ENCODE measurements around the gene UBE2S.
"Not testable (repeated sequence)": the region's sequence is repeated elsewhere in the genome, so short reads cannot be mapped to it uniquely, and the experiment has no call there.

The UBE2S gene

GRCh38 chr19:55407550-55407799 is at the start of gene UBE2S:
TSS of gene UBE2S (minus strand) at chr19:55407788. CDS start at chr19:55407589, 199 bp downstream.
- not testable (repeated sequence) for ATAC-seq (replicated peaks; ENCODE audit: extremely low read depth, poor library complexity, severe bottlenecking)
- H3K36me3 Mint-ChIP-seq (ENCODE audit: insufficient read depth) = peaks cover 38% of the 10 kb centered on the region

GRCh38 chr19:55456347-55456746 is 48.8 kb upstream of the UBE2S start:
- H3K36me3 Mint-ChIP-seq (ENCODE audit: insufficient read depth) = peaks cover 5% of the 10 kb centered on the region
- H3K9me3 Mint-ChIP-seq = no peaks in the 10 kb centered on the region
- H3K4me1 Mint-ChIP-seq = peaks cover 23% of the 10 kb centered on the region
- ATAC-seq (replicated peaks; ENCODE audit: extremely low read depth, poor library complexity, severe bottlenecking) = no peak
- peaks cover 25% of the 10 kb centered on the region for H3K27me3 Mint-ChIP-seq
- H3K4me3 Mint-ChIP-seq = no peak overlapping the region
- no peak for DNase-seq (ENCODE audit: low spot score in 2 of 2)
- no peak overlapping the region for H3K27ac Mint-ChIP-seq (ENCODE audit: low read depth)

More at GRCh38 chr19:55407550-55407799, at the start of gene UBE2S:
- not testable (repeated sequence) for H3K27me3 Mint-ChIP-seq; DNase-seq (ENCODE audit: low spot score in 2 of 2); H3K9me3 Mint-ChIP-seq
- H3K27ac Mint-ChIP-seq (ENCODE audit: low read depth) = peak within 1 kb of the TSS; percentile 96
- peaks cover 26% of the 10 kb centered on the region for H3K4me1 Mint-ChIP-seq
- peak within 1 kb of the TSS; percentile 82 for H3K4me3 Mint-ChIP-seq

DNA sequence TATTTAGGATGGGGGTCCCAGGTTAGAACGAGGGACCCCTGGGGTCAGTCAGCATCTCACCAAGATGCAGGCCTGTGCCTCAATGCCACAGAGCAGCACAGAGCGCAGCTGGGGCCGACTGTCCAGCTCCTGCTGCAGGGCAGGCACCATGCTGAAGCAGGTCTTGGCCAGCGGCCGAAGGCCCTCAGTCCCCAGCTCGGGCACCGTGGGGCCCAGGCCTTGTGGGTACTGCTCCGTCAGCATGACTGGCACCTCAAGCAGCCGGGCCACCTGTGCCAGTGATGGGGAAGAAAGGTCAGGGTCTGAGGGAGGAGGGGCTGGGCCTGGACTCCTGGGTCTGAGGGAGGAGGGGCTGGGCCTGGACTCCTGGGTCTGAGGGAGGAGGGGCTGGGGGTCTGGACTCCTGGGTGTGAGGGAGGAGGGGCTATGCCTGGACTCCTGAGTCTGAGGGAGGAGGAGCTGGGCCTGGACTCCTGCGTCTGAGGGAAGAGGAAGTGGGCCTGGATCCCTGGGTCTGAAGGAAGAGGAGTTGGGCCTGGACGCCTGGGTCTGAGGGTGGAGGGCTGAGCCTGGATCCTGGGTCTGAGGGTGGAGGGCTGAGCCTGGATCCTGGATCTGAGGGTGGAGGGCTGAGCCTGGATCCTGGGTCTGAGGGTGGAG is 48.1 kb upstream of the UBE2S start:
- Mint-ChIP-seq H3K27ac (ENCODE audit: low read depth) (no peak overlapping the region), H3K27me3 (peaks cover 25% of the 10 kb centered on the region), H3K4me1 (peaks cover 21% of the 10 kb centered on the region), H3K4me3 (no peak overlapping the region), H3K36me3 (ENCODE audit: insufficient read depth) (peaks cover 6% of the 10 kb centered on the region), H3K9me3 (no peaks in the 10 kb centered on the region)
- no peak for DNase-seq (ENCODE audit: low spot score in 2 of 2)
- ATAC-seq (replicated peaks; ENCODE audit: extremely low read depth, poor library complexity, severe bottlenecking) = no peak

DNA sequence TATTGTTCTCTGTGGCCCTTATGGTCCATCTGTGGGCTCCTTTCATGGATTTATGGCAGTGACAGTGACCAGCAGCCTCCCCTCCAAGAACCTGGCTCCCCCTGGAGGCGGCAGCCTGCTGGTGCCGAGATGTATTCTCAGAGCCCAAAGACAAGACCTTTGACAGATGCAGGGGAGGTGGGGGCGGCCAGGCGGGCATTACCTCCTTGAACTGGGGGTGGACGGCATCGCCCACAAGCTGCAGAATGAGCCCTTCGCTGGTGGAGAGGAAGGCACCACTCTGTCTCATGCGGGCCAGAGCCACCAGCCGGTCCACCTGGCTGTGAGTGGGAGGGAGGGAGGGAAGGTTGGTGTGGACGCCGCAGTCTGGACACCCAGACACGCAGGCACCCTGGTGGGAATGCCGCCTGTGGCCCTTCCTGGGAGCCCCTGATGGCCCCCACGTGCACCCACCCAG is 47.2 kb upstream of the UBE2S start:
- H3K4me3 Mint-ChIP-seq = no peak overlapping the region
- DNase-seq (ENCODE audit: low spot score in 2 of 2) (no peak), ATAC-seq (replicated peaks; ENCODE audit: extremely low read depth, poor library complexity, severe bottlenecking) (no peak)
- no peak overlapping the region for H3K27ac Mint-ChIP-seq (ENCODE audit: low read depth)
- peaks cover 5% of the 10 kb centered on the region for H3K36me3 Mint-ChIP-seq (ENCODE audit: insufficient read depth)
- peaks cover 17% of the 10 kb centered on the region for H3K4me1 Mint-ChIP-seq
- H3K27me3 Mint-ChIP-seq = peaks cover 25% of the 10 kb centered on the region
- no peaks in the 10 kb centered on the region for H3K9me3 Mint-ChIP-seq

GRCh38 chr19:55453511-55454260 is 46.1 kb upstream of the UBE2S start:
- Mint-ChIP-seq H3K36me3 (ENCODE audit: insufficient read depth) (peaks cover 5% of the 10 kb centered on the region), H3K4me1 (peaks cover 17% of the 10 kb centered on the region), H3K27me3 (peaks cover 25% of the 10 kb centered on the region), H3K27ac (ENCODE audit: low read depth) (no peak overlapping the region), H3K4me3 (peak overlapping the region; percentile 25), H3K9me3 (no peaks in the 10 kb centered on the region)
- DNase-seq (ENCODE audit: low spot score in 2 of 2) = no peak
- ATAC-seq (replicated peaks; ENCODE audit: extremely low read depth, poor library complexity, severe bottlenecking) = no peak

- no peak for DNase-seq (ENCODE audit: low spot score in 2 of 2)
- no peak for ATAC-seq (replicated peaks; ENCODE audit: extremely low read depth, poor library complexity, severe bottlenecking)
- Mint-ChIP-seq H3K4me3 (peak overlapping the region; percentile 25), H3K4me1 (peaks cover 17% of the 10 kb centered on the region), H3K36me3 (ENCODE audit: insufficient read depth) (peaks cover 5% of the 10 kb centered on the region), H3K27me3 (peaks cover 25% of the 10 kb centered on the region), H3K9me3 (no peaks in the 10 kb centered on the region), H3K27ac (ENCODE audit: low read depth) (no peak overlapping the region)
Observed at GRCh38 chr19:55452749-55453346, 45.3 kb upstream of the UBE2S start.

DNA sequence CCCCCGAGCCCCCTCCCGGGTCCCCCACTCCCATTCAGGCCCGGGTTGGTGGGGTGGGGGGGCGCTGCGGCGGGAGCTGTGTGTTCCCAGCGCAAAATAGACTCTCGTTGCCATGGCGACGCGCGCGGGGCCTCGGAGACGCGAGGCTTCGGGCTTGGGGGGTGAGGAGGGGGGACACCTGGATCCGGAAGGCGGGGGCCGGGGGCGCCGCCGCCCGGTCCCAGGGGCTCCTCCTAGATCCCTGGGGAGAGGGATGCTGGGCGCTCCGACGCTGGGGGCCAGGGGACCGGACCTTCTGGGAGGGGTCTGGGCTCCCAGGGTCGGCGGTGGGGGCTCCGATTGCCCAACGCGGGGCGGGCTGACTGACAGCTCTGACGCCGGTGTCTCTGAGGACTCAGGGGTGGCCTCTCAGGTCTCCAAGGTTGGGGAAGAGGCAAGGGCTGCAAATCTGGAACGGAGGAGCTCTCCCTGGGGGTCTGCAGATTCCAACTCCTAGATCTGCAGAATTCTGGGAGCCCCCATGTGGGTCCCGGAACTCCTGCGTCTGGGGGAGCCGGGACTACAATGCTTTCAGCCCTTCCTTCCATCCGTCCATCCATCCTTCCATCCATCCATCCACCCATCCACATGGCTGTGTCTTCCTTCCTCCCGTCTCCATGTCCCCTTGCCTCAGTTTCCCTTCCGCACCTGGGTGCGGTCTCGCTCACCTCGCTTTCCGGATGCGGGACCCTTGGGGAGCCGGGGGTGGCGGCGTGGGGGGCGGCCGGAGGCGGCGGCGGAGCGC is 44.6 kb upstream of the UBE2S start:
- DNase-seq (ENCODE audit: low spot score in 2 of 2) (no peak), ATAC-seq (replicated peaks; ENCODE audit: extremely low read depth, poor library complexity, severe bottlenecking) (peak; percentile 16)
- peaks cover 5% of the 10 kb centered on the region for H3K36me3 Mint-ChIP-seq (ENCODE audit: insufficient read depth)
- peak overlapping the region; percentile 35 for H3K4me3 Mint-ChIP-seq
- H3K27me3 Mint-ChIP-seq = peaks cover 25% of the 10 kb centered on the region
- H3K27ac Mint-ChIP-seq (ENCODE audit: low read depth) = no peak overlapping the region
- H3K4me1 Mint-ChIP-seq = peaks cover 17% of the 10 kb centered on the region
- H3K9me3 Mint-ChIP-seq = no peaks in the 10 kb centered on the region

DNA sequence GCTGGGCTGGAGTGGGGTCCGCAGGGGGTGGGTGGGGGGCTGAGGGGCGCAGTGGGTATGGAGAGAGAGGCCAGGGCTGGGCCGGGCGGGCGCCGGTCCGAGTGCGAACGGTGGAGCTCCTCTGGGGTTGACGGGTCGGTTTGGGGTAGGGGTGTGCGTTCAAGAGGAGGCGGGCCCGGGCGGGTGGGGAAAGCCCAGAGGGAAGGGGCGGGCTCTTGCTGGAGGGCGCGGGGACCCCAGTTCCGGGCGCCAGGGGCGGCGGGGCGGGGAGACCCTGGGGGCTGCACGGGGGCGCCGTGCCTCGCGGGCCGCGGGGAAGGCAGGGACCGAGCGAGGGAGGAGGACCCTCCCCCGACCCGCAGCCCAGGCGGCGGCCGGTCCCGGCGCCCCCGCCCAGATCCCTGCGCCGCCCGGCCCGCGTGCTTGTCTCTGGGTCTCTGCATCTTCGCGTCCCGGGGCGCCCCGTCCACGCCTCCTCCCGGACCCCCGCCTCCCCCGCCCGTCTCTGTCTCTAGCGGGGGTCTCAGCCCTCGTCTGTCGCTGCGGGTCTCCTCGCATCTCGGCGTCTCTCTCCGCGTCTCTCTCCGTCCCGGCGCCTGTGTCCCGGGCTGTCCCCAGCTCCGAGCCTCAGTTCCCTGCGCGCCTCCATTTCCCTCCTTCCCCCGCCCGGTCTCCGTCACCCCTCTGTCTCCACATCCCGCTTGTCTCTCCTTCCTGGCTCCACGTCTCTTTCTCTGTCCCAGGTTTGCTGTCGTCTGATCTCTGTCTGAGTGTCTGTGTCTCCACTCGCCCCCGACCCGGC is 43.8 kb upstream of the UBE2S start:
- H3K27ac Mint-ChIP-seq (ENCODE audit: low read depth) = no peak overlapping the region

GRCh38 chr19:55449469-55449868 is 41.9 kb upstream of the UBE2S start:
- no peaks in the 10 kb centered on the region for H3K9me3 Mint-ChIP-seq
- H3K4me1 Mint-ChIP-seq = peaks cover 12% of the 10 kb centered on the region
- peaks cover 26% of the 10 kb centered on the region for H3K27me3 Mint-ChIP-seq
- H3K36me3 Mint-ChIP-seq (ENCODE audit: insufficient read depth) = peaks cover 4% of the 10 kb centered on the region
- no peak for ATAC-seq (replicated peaks; ENCODE audit: extremely low read depth, poor library complexity, severe bottlenecking)
- no peak for DNase-seq (ENCODE audit: low spot score in 2 of 2)
- no peak overlapping the region for H3K27ac Mint-ChIP-seq (ENCODE audit: low read depth)
- H3K4me3 Mint-ChIP-seq = no peak overlapping the region

More for the DNA sequence above, 43.8 kb upstream of the UBE2S start:
- Mint-ChIP-seq H3K4me1 (peaks cover 17% of the 10 kb centered on the region), H3K4me3 (peak overlapping the region; percentile 51), H3K9me3 (no peaks in the 10 kb centered on the region), H3K27me3 (peaks cover 25% of the 10 kb centered on the region), H3K36me3 (ENCODE audit: insufficient read depth) (peaks cover 5% of the 10 kb centered on the region)
- ATAC-seq (replicated peaks; ENCODE audit: extremely low read depth, poor library complexity, severe bottlenecking) (peak; percentile 21), DNase-seq (ENCODE audit: low spot score in 2 of 2) (no peak)

GRCh38 chr19:55448175-55448490 is 40.5 kb upstream of the UBE2S start:
- not testable (repeated sequence) for ATAC-seq (replicated peaks; ENCODE audit: extremely low read depth, poor library complexity, severe bottlenecking); H3K36me3 Mint-ChIP-seq (ENCODE audit: insufficient read depth); H3K27ac Mint-ChIP-seq (ENCODE audit: low read depth); DNase-seq (ENCODE audit: low spot score in 2 of 2); H3K9me3 Mint-ChIP-seq; H3K4me3 Mint-ChIP-seq
- H3K4me1 Mint-ChIP-seq = peaks cover 13% of the 10 kb centered on the region
- peaks cover 26% of the 10 kb centered on the region for H3K27me3 Mint-ChIP-seq

GRCh38 chr19:55447421-55448174 is 40.0 kb upstream of the UBE2S start:
- peaks cover 1% of the 10 kb centered on the region for H3K36me3 Mint-ChIP-seq (ENCODE audit: insufficient read depth)
- DNase-seq (ENCODE audit: low spot score in 2 of 2) (no peak), ATAC-seq (replicated peaks; ENCODE audit: extremely low read depth, poor library complexity, severe bottlenecking) (no peak)
- H3K9me3 Mint-ChIP-seq = no peaks in the 10 kb centered on the region
- no peak overlapping the region for H3K4me3 Mint-ChIP-seq
- peaks cover 27% of the 10 kb centered on the region for H3K27me3 Mint-ChIP-seq
- peaks cover 17% of the 10 kb centered on the region for H3K4me1 Mint-ChIP-seq
- H3K27ac Mint-ChIP-seq (ENCODE audit: low read depth) = no peak overlapping the region

Data from central memory CD8-positive, alpha-beta T cell (primary cell).